Mesendoderm (in vitro differentiated cells): ENCODE measurements around the gene PHYKPL.

Experiments used
- DNase-seq: peaks from one replicate; pipeline ENCODE4 v3.0.0; 2013
- H2AK5ac ChIP-seq: 2 replicates; pipeline ENCODE4 v1.6.1; 2013; ENCODE audit warnings: low read length, inconsistent platforms
- H2BK120ac ChIP-seq: 2 replicates; pipeline ENCODE4 v1.6.1; 2013; ENCODE audit warnings: low read depth, mild to moderate bottlenecking, low read length, moderate library complexity, mixed read lengths
- H2BK15ac ChIP-seq: replicated peaks from 2 replicates; pipeline ENCODE4 v1.6.1; 2013; ENCODE audit warnings: low read depth, mild to moderate bottlenecking, moderate library complexity
- H2BK5ac ChIP-seq: 2 replicates; pipeline ENCODE4 v1.6.1; 2013; ENCODE audit warnings: low read length, inconsistent platforms
- H3K18ac ChIP-seq: 2 replicates; pipeline ENCODE4 v1.6.1; 2013; ENCODE audit warnings: mild to moderate bottlenecking, low read length, mixed read lengths
- H3K23ac ChIP-seq: one replicate; pipeline ENCODE4 v1.6.1; 2013; ENCODE audit warnings: low read length
- H3K27ac ChIP-seq: 2 replicates; pipeline ENCODE4 v1.5.1; 2013; ENCODE audit warnings: low read depth, mild to moderate bottlenecking, inconsistent platforms, low read length, moderate library complexity
- H3K27me3 ChIP-seq: 2 replicates; pipeline ENCODE4 v1.6.1; 2013; ENCODE audit warnings: low read length, control low read depth, mild to moderate bottlenecking, inconsistent platforms; ENCODE audit not compliant: insufficient read depth, poor library complexity
- H3K36me3 ChIP-seq: 2 replicates; pipeline ENCODE4 v1.6.1; 2013; ENCODE audit warnings: low read length, inconsistent platforms; ENCODE audit not compliant: control insufficient read depth, insufficient read depth
- H3K4ac ChIP-seq: one replicate; pipeline ENCODE4 v1.6.1; 2013; ENCODE audit warnings: low read depth, mild to moderate bottlenecking, low read length, moderate library complexity
- H3K4me1 ChIP-seq: 2 replicates; pipeline ENCODE4 v1.6.1; 2013; ENCODE audit warnings: low read depth, low read length, inconsistent platforms; ENCODE audit not compliant: control insufficient read depth
- H3K4me2 ChIP-seq: 2 replicates; pipeline ENCODE4 v1.6.1; 2013; ENCODE audit warnings: low read length
- H3K4me3 ChIP-seq: 2 replicates; pipeline ENCODE4 v1.5.1; 2013; ENCODE audit warnings: mild to moderate bottlenecking, low read length
- H3K56ac ChIP-seq: one replicate; pipeline ENCODE4 v1.6.1; 2013; ENCODE audit warnings: low read length
- H3K79me1 ChIP-seq: 2 replicates; pipeline ENCODE4 v1.6.1; 2013; ENCODE audit warnings: low read length, inconsistent platforms
- H3K79me2 ChIP-seq: 2 replicates; pipeline ENCODE4 v1.6.1; 2013; ENCODE audit warnings: mild to moderate bottlenecking, low read length; ENCODE audit not compliant: control insufficient read depth, insufficient read depth
- H3K9ac ChIP-seq: 2 replicates; pipeline ENCODE4 v1.6.1; 2013; ENCODE audit warnings: low read length, inconsistent platforms
- H4K5ac ChIP-seq: one replicate; pipeline ENCODE4 v1.6.1; 2013; ENCODE audit warnings: low read length
- H4K8ac ChIP-seq: one replicate; pipeline ENCODE4 v1.6.1; 2013; ENCODE audit warnings: low read depth, mild to moderate bottlenecking, control low read depth, low read length, moderate library complexity
- WGBS: extraction: QIAGEN DNeasy Blood & Tissue Kit; methylation state at CpG from one replicate; pipeline ENCODE4 v1.1.7; 2013; ENCODE audit warnings: low lambda C conversion rate, missing lambda C conversion rate; ENCODE audit not compliant: insufficient coverage; ENCODE audit errors: extremely low coverage; 5-methylcytosine and 5-hydroxymethylcytosine counted together

The PHYKPL gene

GRCh38 chr5:178192244-178192643 is 40.4 kb downstream of the PHYKPL start:
- Histone ChIP-seq H3K79me1 (no peaks in the 10 kb centered on the region), H3K4me2 (no peak overlapping the region)

GRCh38 chr5:178191661-178192060 is 40.9 kb downstream of the PHYKPL start:
- no CpG with 5 or more reads among the region's 4 CpGs for WGBS
- H3K79me1 ChIP-seq, result no peaks in the 10 kb centered on the region
- no peak overlapping the region for H3K9ac ChIP-seq
- no peak overlapping the region for H3K4ac ChIP-seq
- H4K8ac ChIP-seq, result no peak overlapping the region
- H3K4me3 ChIP-seq, result no peak overlapping the region
- no peak overlapping the region for H4K5ac ChIP-seq
- no peak overlapping the region for H3K4me2 ChIP-seq
- H3K27me3 ChIP-seq, result no peaks in the 10 kb centered on the region
- no peaks in the 10 kb centered on the region for H3K36me3 ChIP-seq
- H2BK120ac ChIP-seq, result no peak overlapping the region
- H2BK15ac ChIP-seq, result no peak overlapping the region
- no peaks in the 10 kb centered on the region for H3K4me1 ChIP-seq
- no peaks in the 10 kb centered on the region for H3K79me2 ChIP-seq
- H3K27ac ChIP-seq, result no peak overlapping the region
- no peak overlapping the region for H3K56ac ChIP-seq
- H3K18ac ChIP-seq, result no peak overlapping the region
- DNase-seq, result no peak
- H2BK5ac ChIP-seq, result no peak overlapping the region
- H2AK5ac ChIP-seq, result no peak overlapping the region
- no peak overlapping the region for H3K23ac ChIP-seq

More at GRCh38 chr5:178192244-178192643, 40.4 kb downstream of the PHYKPL start:
- WGBS, result no CpG with 5 or more reads among the region's 2 CpGs
- H3K79me2 ChIP-seq, result no peaks in the 10 kb centered on the region
- no peaks in the 10 kb centered on the region for H3K36me3 ChIP-seq
- H2BK120ac ChIP-seq, result no peak overlapping the region
- no peak overlapping the region for H2BK5ac ChIP-seq
- H3K18ac ChIP-seq, result no peak overlapping the region
- H3K27me3 ChIP-seq, result no peaks in the 10 kb centered on the region
- no peak overlapping the region for H4K8ac ChIP-seq
- H4K5ac ChIP-seq, result no peak overlapping the region
- H3K4ac ChIP-seq, result no peak overlapping the region
- no peak overlapping the region for H3K27ac ChIP-seq
- no peak overlapping the region for H3K9ac ChIP-seq
- H3K56ac ChIP-seq, result no peak overlapping the region
- H2AK5ac ChIP-seq, result no peak overlapping the region
- no peak overlapping the region for H2BK15ac ChIP-seq
- DNase-seq, result no peak
- H3K23ac ChIP-seq, result no peak overlapping the region
- H3K4me1 ChIP-seq, result no peaks in the 10 kb centered on the region
- H3K4me3 ChIP-seq, result no peak overlapping the region

GRCh38 chr5:178189433-178189832 is 43.2 kb downstream of the PHYKPL start:
- no peak overlapping the region for H2AK5ac ChIP-seq
- no peak overlapping the region for H3K23ac ChIP-seq
- no peak overlapping the region for H2BK5ac ChIP-seq
- no peaks in the 10 kb centered on the region for H3K27me3 ChIP-seq
- DNase-seq, result no peak
- no peak overlapping the region for H4K5ac ChIP-seq
- H3K18ac ChIP-seq, result no peak overlapping the region
- no peak overlapping the region for H4K8ac ChIP-seq
- H2BK120ac ChIP-seq, result no peak overlapping the region
- no peak overlapping the region for H2BK15ac ChIP-seq
- no peaks in the 10 kb centered on the region for H3K79me1 ChIP-seq
- no CpG with 5 or more reads among the region's 2 CpGs for WGBS
- no peak overlapping the region for H3K9ac ChIP-seq
- no peaks in the 10 kb centered on the region for H3K4me1 ChIP-seq
- H3K56ac ChIP-seq, result no peak overlapping the region
- H3K4me3 ChIP-seq, result no peak overlapping the region
- no peak overlapping the region for H3K4me2 ChIP-seq
- H3K4ac ChIP-seq, result no peak overlapping the region
- H3K36me3 ChIP-seq, result no peaks in the 10 kb centered on the region
- H3K79me2 ChIP-seq, result no peaks in the 10 kb centered on the region
- no peak overlapping the region for H3K27ac ChIP-seq

- Histone ChIP-seq H4K8ac (no peak within 1 kb of the TSS), H4K5ac (no peak within 1 kb of the TSS), H2BK15ac (no peak within 1 kb of the TSS), H3K27ac (no peak within 1 kb of the TSS), H2BK120ac (no peak within 1 kb of the TSS), H3K4ac (no peak within 1 kb of the TSS), H3K4me3 (no peak within 1 kb of the TSS), H3K9ac (no peak within 1 kb of the TSS), H2BK5ac (no peak within 1 kb of the TSS), H3K23ac (no peak within 1 kb of the TSS), H3K79me2 (no peaks in the 10 kb centered on the region), H3K36me3 (no peaks in the 10 kb centered on the region), H2AK5ac (no peak within 1 kb of the TSS), H3K4me2 (no peak within 1 kb of the TSS), H3K4me1 (peaks cover 3% of the 10 kb centered on the region), H3K27me3 (no peaks in the 10 kb centered on the region), H3K79me1 (no peaks in the 10 kb centered on the region), H3K18ac (no peak within 1 kb of the TSS), H3K56ac (no peak within 1 kb of the TSS)
- DNase-seq, result no peak
- no CpG with 5 or more reads among the region's 27 CpGs for WGBS
Measured at GRCh38 chr5:178187014-178187413, 45.6 kb downstream of the PHYKPL start, which contains the start of gene GMCL2. Gene GMCL2 (minus strand): TSS chr5:178187371. CDS start chr5:178187299, 72 bp downstream.

- no peak for DNase-seq
- H3K9ac ChIP-seq, result no peak overlapping the region
- no peak overlapping the region for H2BK5ac ChIP-seq
Measured at GRCh38 chr5:178186427-178186826, 46.2 kb downstream of the PHYKPL start.

GRCh38 chr5:178182158-178182876 is 50.3 kb downstream of the PHYKPL start:
- H3K4me1 ChIP-seq, result peaks cover 10% of the 10 kb centered on the region
- H2BK15ac ChIP-seq, result no peak overlapping the region
- H3K23ac ChIP-seq, result no peak overlapping the region
- peak overlapping the region; percentile 52 for H3K56ac ChIP-seq
- peak overlapping the region; percentile 25 for H3K18ac ChIP-seq
- no peak overlapping the region for H3K4me2 ChIP-seq
- DNase-seq, result peak; percentile 84
- H4K8ac ChIP-seq, result no peak overlapping the region
- no peaks in the 10 kb centered on the region for H3K27me3 ChIP-seq
- no peak overlapping the region for H3K4me3 ChIP-seq
- H3K4ac ChIP-seq, result no peak overlapping the region
- H3K79me2 ChIP-seq, result no peaks in the 10 kb centered on the region
- WGBS, result no CpG with 5 or more reads among the region's 4 CpGs
- H2AK5ac ChIP-seq, result no peak overlapping the region
- H4K5ac ChIP-seq, result no peak overlapping the region
- no peak overlapping the region for H2BK120ac ChIP-seq
- no peak overlapping the region for H3K9ac ChIP-seq
- H2BK5ac ChIP-seq, result peak overlapping the region; percentile 17
- H3K27ac ChIP-seq, result peak overlapping the region; percentile 42
- no peaks in the 10 kb centered on the region for H3K79me1 ChIP-seq
- no peaks in the 10 kb centered on the region for H3K36me3 ChIP-seq

More at GRCh38 chr5:178186427-178186826, 46.2 kb downstream of the PHYKPL start:
- H3K27me3 ChIP-seq, result no peaks in the 10 kb centered on the region
- no peaks in the 10 kb centered on the region for H3K79me1 ChIP-seq
- no CpG with 5 or more reads among the region's 6 CpGs for WGBS
- H3K4me3 ChIP-seq, result no peak overlapping the region
- H3K4me2 ChIP-seq, result no peak overlapping the region
- H3K4ac ChIP-seq, result no peak overlapping the region
- H4K8ac ChIP-seq, result no peak overlapping the region
- H2BK15ac ChIP-seq, result no peak overlapping the region
- H3K36me3 ChIP-seq, result no peaks in the 10 kb centered on the region
- no peak overlapping the region for H2AK5ac ChIP-seq
- H3K18ac ChIP-seq, result no peak overlapping the region
- no peaks in the 10 kb centered on the region for H3K79me2 ChIP-seq
- H4K5ac ChIP-seq, result no peak overlapping the region
- no peak overlapping the region for H3K27ac ChIP-seq
- H3K4me1 ChIP-seq, result peaks cover 5% of the 10 kb centered on the region
- no peak overlapping the region for H3K56ac ChIP-seq
- H3K23ac ChIP-seq, result no peak overlapping the region
- no peak overlapping the region for H2BK120ac ChIP-seq
